Stimulated activated CD4-positive, alpha-beta T cell treated with anti-CD3 and anti-CD28 coated beads, Interleukin-15, amount 100 ng/mL, for 48 hours (primary cell): ENCODE measurements around the gene KCTD16.

Experiments
- DNase-seq, 2 donors: peaks; one replicate each; pipeline ENCODE4 v3.0.0-alpha.2; 2020; ENCODE audit warnings: low read depth in 2 of 2

KCTD16 gene

GRCh38 chr5:144284931-144285502 is 114.3 kb downstream of the KCTD16 start:
- DNase-seq = no peak

GRCh38 chr5:144289277-144289676 is 118.6 kb downstream of the KCTD16 start:
- no peak for DNase-seq

- DNase-seq = no peak
Observed at GRCh38 chr5:144292029-144292428, 121.4 kb downstream of the KCTD16 start.

- no peak for DNase-seq
Observed at GRCh38 chr5:144295284-144295683, 124.6 kb downstream of the KCTD16 start.

GRCh38 chr5:144297081-144297480 is 126.4 kb downstream of the KCTD16 start:
- no peak for DNase-seq

- DNase-seq = no peak
Observed at GRCh38 chr5:144298658-144299057, 128.0 kb downstream of the KCTD16 start.

- DNase-seq = no peak
Observed at GRCh38 chr5:144304688-144305087, 134.0 kb downstream of the KCTD16 start.

- no peak for DNase-seq
Observed at GRCh38 chr5:144307736-144308135, 137.1 kb downstream of the KCTD16 start.

GRCh38 chr5:144308174-144308573 is 137.5 kb downstream of the KCTD16 start:
- DNase-seq = no peak

- DNase-seq = no peak
Observed at GRCh38 chr5:144308906-144309670, 138.4 kb downstream of the KCTD16 start.

GRCh38 chr5:144310621-144311020 is 139.9 kb downstream of the KCTD16 start:
- DNase-seq = no peak

GRCh38 chr5:144313147-144313726 is 142.6 kb downstream of the KCTD16 start:
- no peak for DNase-seq

- DNase-seq = no peak
Observed at GRCh38 chr5:144315026-144315425, 144.4 kb downstream of the KCTD16 start.

- no peak for DNase-seq
Observed at GRCh38 chr5:144315994-144316634, 145.4 kb downstream of the KCTD16 start.

GRCh38 chr5:144318011-144318410 is 147.3 kb downstream of the KCTD16 start:
- no peak for DNase-seq

- DNase-seq = no peak
Observed at GRCh38 chr5:144318460-144318859, 147.8 kb downstream of the KCTD16 start.

GRCh38 chr5:144323181-144323580 is 152.5 kb downstream of the KCTD16 start:
- no peak for DNase-seq

- no peak for DNase-seq
Observed at GRCh38 chr5:144325532-144325931, 154.9 kb downstream of the KCTD16 start.

GRCh38 chr5:144328494-144328893 is 157.8 kb downstream of the KCTD16 start:
- no peak for DNase-seq

- no peak for DNase-seq
Observed at GRCh38 chr5:144328980-144329379, 158.3 kb downstream of the KCTD16 start.

- DNase-seq = no peak
Observed at GRCh38 chr5:144329681-144330080, 159.0 kb downstream of the KCTD16 start.

- DNase-seq = no peak
Observed at GRCh38 chr5:144331361-144331760, 160.7 kb downstream of the KCTD16 start.

- DNase-seq = no peak
Observed at GRCh38 chr5:144332265-144332664, 161.6 kb downstream of the KCTD16 start.
